NCI-H1092 treated with DMSO at 0.1 percent for 48 hours (cell line): ENCODE data around the gene ANKRD22.

ENCODE experiments used
- DNase-seq: peaks from one replicate; lab custom pipeline; 2025; lab: John Stamatoyannopoulos, UW

ANKRD22 gene

GRCh38 chr10:88835096-88835909 is 16.3 kb downstream of the ANKRD22 start:
- DNase-seq, result peak; percentile 59

GRCh38 chr10:88833723-88834122 is 17.9 kb downstream of the ANKRD22 start:
- DNase-seq, result no peak

- no peak for DNase-seq
Observed at GRCh38 chr10:88833156-88833555, 18.5 kb downstream of the ANKRD22 start.

- DNase-seq, result no peak
Observed at GRCh38 chr10:88832376-88832775, 19.3 kb downstream of the ANKRD22 start.

GRCh38 chr10:88831709-88832108 is 19.9 kb downstream of the ANKRD22 start:
- DNase-seq, result no peak

- DNase-seq, result no peak
Observed at GRCh38 chr10:88830643-88831268, 20.9 kb downstream of the ANKRD22 start.

- no peak for DNase-seq
Observed at GRCh38 chr10:88828310-88828709, 23.3 kb downstream of the ANKRD22 start.

GRCh38 chr10:88827671-88828070 is 24.0 kb downstream of the ANKRD22 start:
- no peak for DNase-seq

GRCh38 chr10:88826388-88826787 is 25.3 kb downstream of the ANKRD22 start:
- no peak for DNase-seq

- no peak for DNase-seq
Observed at GRCh38 chr10:88820748-88821401, 30.8 kb downstream of the ANKRD22 start.

GRCh38 chr10:88819290-88819689 is 32.4 kb downstream of the ANKRD22 start:
- no peak for DNase-seq

GRCh38 chr10:88813200-88813599 is 38.4 kb downstream of the ANKRD22 start:
- DNase-seq, result no peak

- DNase-seq, result peak; percentile 54
Observed at GRCh38 chr10:88810196-88810961, 41.3 kb downstream of the ANKRD22 start.

- no peak for DNase-seq
Observed at GRCh38 chr10:88809621-88810020, 42.0 kb downstream of the ANKRD22 start.

- DNase-seq, result no peak
Observed at GRCh38 chr10:88805924-88806323, 45.7 kb downstream of the ANKRD22 start.

- no peak for DNase-seq
Observed at GRCh38 chr10:88805361-88805760, 46.3 kb downstream of the ANKRD22 start.

GRCh38 chr10:88804083-88804812 is 47.4 kb downstream of the ANKRD22 start:
- no peak for DNase-seq

GRCh38 chr10:88803641-88804040 is 48.0 kb downstream of the ANKRD22 start:
- DNase-seq, result no peak

GRCh38 chr10:88802523-88803285 is 48.9 kb downstream of the ANKRD22 start, which contains the start of gene LIPM:
LIPM (plus strand) TSS chr10:88802730; CDS start chr10:88802897, 167 bp downstream.
- DNase-seq, result no peak
